GM21529 (cell line): ENCODE data around the gene GRID1.
"Not testable (repeated sequence)": the region's sequence is repeated elsewhere in the genome, so short reads cannot be mapped to it uniquely, and the experiment has no call there.

Experiments
- ATAC-seq: cut with Tn5 transposase; IDR thresholded peaks from one replicate; pipeline ENCODE4 v1.9.1; 2021; ENCODE audit not compliant: unreplicated experiment

The GRID1 gene

GRCh38 chr10:86099542-86100334 lies 266.9 kb downstream of the GRID1 start:
- no peak for ATAC-seq

- ATAC-seq: no peak
These were observed 268.3 kb downstream of the GRID1 start for GRCh38 chr10:86098187-86098881.

DNA sequence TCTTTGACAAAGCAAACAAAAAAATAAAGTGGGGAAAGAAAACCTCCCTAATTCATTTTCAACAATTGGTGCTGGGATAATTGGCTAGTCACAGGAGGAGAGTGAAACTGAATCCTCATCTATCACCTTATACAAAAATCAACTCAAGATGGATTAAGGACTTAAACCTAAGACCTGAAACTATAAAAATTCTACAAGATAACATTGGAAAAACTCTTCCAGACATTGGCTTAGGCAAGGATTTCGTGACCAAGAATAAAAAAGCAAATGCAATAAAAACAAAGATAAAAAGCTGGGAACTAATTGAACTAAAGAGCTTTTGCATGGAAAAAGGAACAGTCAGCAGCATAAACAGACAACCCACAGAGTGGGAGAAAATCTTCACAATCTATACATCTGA lies 271.5 kb downstream of the GRID1 start:
- not testable (repeated sequence) for ATAC-seq

DNA sequence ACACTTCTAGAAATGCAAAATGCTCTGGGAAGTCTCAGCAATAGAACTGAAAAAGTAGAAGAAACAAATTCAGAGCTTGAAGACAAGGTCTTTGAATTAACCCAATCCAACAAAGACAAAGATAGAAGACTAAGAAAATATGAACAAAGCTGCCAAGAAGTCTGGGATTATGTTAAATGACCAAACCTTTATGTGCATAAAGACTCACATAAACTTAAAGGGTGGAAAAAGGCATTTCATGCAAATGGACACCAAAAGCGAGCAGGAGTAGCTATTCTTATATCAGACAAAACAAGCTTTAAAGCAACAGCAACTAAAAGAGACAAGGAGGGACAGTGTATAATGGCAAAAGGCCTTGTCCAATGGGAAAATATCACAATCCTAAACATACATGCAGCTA lies 274.3 kb downstream of the GRID1 start:
- not testable (repeated sequence) for ATAC-seq

- ATAC-seq: no peak
These were observed 275.4 kb downstream of the GRID1 start for GRCh38 chr10:86091216-86091615.

GRCh38 chr10:86090807-86091206 lies 275.8 kb downstream of the GRID1 start:
- ATAC-seq: no peak

DNA sequence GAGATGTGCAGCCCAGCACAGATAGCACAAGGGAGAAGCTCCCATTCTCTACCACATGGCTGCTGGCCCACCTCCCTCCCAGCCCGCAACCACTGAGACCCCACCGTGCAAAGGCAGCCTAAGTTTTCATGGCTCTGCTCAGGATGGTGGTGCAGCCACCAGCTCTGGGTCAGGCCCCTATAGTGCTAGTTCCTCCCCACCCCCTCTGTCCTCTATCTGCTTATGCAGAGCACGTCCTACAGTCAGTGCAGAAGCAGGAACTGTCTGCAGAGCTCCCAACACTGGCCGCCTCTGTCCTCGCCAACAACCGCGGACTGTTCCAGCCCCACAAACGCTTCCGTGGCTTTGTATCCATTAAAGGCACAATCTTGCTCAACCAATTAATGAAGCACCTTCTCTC lies 278.9 kb downstream of the GRID1 start:
- no peak for ATAC-seq

GRCh38 chr10:86086418-86086817 lies 280.2 kb downstream of the GRID1 start:
- ATAC-seq: no peak

- no peak for ATAC-seq
These were observed 280.9 kb downstream of the GRID1 start for GRCh38 chr10:86085686-86086085.

DNA sequence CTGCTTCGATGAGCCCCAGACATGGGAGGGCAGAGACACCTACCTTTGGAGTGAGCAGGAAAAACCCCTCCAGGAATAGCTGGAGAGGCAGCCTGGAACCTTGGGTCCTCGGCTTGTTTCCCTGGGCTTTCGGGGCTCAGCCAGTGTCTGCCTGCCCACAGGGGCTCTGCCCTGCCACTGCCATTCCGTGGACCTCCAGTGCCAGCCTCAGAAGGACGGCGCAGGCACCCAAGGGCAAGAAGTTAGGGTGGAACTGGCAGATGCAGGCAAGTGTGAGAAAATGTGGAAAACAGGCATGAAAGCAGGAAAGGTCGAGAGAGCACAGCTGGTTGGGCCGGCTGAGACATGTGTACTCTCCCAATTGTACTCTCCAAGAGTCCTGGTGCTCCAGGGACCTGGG lies 281.5 kb downstream of the GRID1 start:
- no peak for ATAC-seq

DNA sequence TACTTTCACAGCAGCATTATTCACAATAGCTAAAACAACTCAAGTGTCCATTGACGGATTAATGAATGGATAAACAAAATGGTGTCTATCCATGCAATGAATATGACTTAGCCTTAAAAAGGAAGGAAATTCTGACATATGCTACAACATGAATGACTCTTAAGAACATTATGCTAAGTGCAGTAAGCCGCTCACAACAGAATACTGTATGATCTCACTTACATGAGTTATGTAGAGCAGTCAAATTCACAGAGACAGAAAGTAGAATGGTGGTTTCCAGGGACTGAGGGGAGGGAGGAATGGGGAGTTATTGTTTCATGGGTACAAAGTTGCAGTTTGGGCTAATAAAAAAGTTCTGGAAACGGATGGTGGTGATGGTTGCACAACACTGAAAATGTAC lies 282.0 kb downstream of the GRID1 start:
- ATAC-seq: no peak

GRCh38 chr10:86083664-86084175 lies 282.9 kb downstream of the GRID1 start:
- ATAC-seq: no peak

- no peak for ATAC-seq
These were observed 283.4 kb downstream of the GRID1 start for GRCh38 chr10:86083206-86083605.

GRCh38 chr10:86082556-86082955 lies 284.0 kb downstream of the GRID1 start:
- no peak for ATAC-seq

- no peak for ATAC-seq
These were observed 287.5 kb downstream of the GRID1 start for GRCh38 chr10:86079088-86079487.

DNA sequence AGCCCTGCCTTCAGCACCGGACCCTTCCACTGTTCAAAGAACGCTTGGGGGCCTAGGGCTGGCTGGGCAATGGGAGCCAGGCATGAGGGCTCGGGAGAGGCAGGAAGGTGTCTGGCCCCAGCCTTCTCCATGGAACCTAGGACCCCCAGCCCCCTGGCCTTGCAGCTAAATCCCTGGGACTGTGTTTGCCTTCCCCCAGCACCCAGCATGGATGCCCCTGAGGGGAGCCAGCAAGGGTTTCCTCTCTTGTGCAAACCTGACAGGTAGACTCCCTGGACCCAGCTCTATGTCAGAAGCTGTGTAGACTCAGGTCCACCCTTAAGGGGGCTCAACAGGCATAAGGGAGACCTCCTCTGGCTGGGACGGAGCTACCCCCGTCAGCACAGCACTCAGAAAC lies 288.0 kb downstream of the GRID1 start:
- ATAC-seq: no peak

DNA sequence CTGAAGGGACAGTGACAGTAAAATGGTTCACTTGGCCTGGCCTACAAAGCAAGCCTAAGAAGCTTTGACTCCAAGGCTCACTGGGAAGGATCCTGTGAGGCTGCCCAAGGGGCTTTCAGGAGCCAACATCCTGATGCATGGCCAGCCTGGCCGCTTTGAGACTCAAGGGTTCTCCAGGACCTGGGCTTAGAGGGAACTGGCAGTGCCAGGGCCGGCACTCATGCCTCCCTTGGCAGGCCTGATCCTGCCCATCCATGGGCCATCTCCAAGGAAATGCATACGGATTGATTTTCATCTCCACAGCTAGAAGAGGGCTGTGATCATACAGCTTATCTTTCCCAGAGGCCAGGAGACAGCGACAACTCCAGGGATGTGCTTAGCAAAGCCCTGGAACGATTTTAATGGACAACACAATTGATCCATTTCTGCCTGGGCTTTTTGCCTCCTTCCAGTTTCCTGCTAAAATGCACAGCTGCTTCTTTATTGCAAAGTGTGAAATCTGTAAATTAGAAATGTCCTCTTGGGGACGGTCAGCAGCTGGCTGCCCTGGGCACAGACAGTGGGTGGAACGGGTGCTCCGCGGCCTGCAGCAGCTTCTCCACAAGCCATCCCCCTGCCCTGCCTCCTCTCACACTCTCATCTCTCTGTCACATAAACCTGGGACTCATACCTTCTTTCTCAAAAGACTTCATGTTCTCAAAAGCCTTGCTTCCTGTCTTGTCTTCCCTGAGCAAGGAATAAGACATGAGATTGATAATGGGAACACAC lies 288.5 kb downstream of the GRID1 start:
- ATAC-seq: no peak

DNA sequence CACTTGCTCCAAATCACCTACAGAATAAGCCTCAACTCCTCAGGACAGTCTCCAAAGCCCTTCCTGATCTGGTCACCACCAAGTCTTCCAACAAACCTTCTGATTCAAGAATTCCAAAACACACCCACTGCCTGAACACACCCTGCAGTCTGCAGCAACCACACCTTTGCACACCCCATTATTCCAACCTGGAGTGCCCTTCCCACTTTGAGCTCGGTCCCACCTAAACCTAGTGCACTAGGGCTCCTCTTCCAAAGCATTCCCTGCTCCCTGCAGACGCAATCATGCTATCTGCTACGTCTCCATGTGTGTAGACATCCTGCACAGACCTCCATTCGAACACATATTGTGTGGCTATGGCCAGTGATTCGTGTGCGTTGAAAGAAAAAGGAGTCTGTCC lies 289.3 kb downstream of the GRID1 start:
- no peak for ATAC-seq

DNA sequence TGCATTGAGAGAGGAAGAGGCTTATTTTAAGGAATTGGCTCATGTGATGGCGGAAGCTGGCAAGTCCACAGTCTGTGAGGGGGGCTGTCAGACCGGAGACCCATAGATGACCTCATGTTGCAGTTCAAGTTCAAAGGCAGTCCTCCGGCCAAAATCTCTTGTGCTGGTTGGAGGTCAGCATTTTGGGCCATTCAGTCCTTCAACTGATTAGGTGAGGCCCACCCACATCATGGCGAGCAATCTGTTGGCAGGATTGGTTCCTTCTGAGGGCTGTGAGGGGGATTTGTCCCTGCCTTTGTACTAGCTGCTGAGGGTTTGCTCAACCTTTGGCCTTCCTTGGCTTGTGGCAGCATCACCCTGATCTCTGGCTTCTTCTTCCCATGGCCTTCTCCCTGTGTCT lies 290.1 kb downstream of the GRID1 start:
- ATAC-seq: not testable (repeated sequence)

GRCh38 chr10:86075512-86075911 lies 291.1 kb downstream of the GRID1 start:
- no peak for ATAC-seq

GRCh38 chr10:86074294-86074693 lies 292.3 kb downstream of the GRID1 start:
- ATAC-seq: no peak
